Hepatocyte (in vitro differentiated cells): ENCODE measurements around the gene PID1.

Source experiments
- CTCF ChIP-seq: fragments of 200-600 bp; sonication (generic); IDR thresholded peaks from 2 replicates; pipeline ENCODE4 v1.5.1; 2016; ENCODE audit warnings: antibody characterized with exemption, mild to moderate bottlenecking; ENCODE audit not compliant: poor library complexity
- EZH2 ChIP-seq: fragments of 200-600 bp; sonication (generic); IDR thresholded peaks from 2 replicates; pipeline ENCODE4 v1.6.1; 2016; ENCODE audit warnings: antibody characterized with exemption, mild to moderate bottlenecking, borderline replicate concordance
- EZH2phosphoT487 ChIP-seq: fragments of 200-600 bp; sonication (generic); IDR thresholded peaks from one replicate; pipeline ENCODE4 v1.6.1; 2018; ENCODE audit warnings: antibody characterized with exemption, mild to moderate bottlenecking, low read depth, moderate library complexity; ENCODE audit not compliant: unreplicated experiment, severe bottlenecking

- TF ChIP-seq CTCF (no peak), EZH2phosphoT487 (no peak), EZH2 (no peak)
Measured at GRCh38 chr2:229275506-229275905, 4.4 kb upstream of the PID1 start.
